Measurements from ENCODE around the gene RPL7L1.
"Not testable (repeated sequence)": the region's sequence is repeated elsewhere in the genome, so short reads cannot be mapped to it uniquely, and the experiment has no call there.

The RPL7L1 gene

GRCh38 chr6:42864602-42865001 lies 14.8 kb upstream of the RPL7L1 start:
- Histone ChIP-seq H2AFZ (ENCODE audit: low read length, unreplicated experiment) (no peak overlapping the region), H3K27me3 (ENCODE audit: insufficient read depth, low read length) (no peaks in the 10 kb centered on the region), H3K4me1 (ENCODE audit: control insufficient read depth, insufficient read depth, low read length, unreplicated experiment) (no peaks in the 10 kb centered on the region), H3K27ac (ENCODE audit: low read depth, low read length) (no peak overlapping the region), H3K4me3 (ENCODE audit: low read depth, low read length) (no peak overlapping the region), H3K79me2 (ENCODE audit: control insufficient read depth, insufficient read depth, low read length, unreplicated experiment) (no peaks in the 10 kb centered on the region), H3K36me3 (ENCODE audit: insufficient read depth, low read length) (0 out of 2 replicates have a peak, but pooled peaks cover 5% of the 10 kb centered on the region)

GRCh38 chr6:42870145-42870936 lies 9.1 kb upstream of the RPL7L1 start:
- Histone ChIP-seq H3K27ac (ENCODE audit: low read depth, low read length) (no peak overlapping the region), H2AFZ (ENCODE audit: low read length, unreplicated experiment) (no peak overlapping the region), H3K79me2 (ENCODE audit: control insufficient read depth, insufficient read depth, low read length, unreplicated experiment) (no peaks in the 10 kb centered on the region)

GRCh38 chr6:42871711-42872110 lies 7.7 kb upstream of the RPL7L1 start:
- no peak overlapping the region for H3K4me3 ChIP-seq (ENCODE audit: low read depth, low read length)

More at GRCh38 chr6:42870145-42870936, 9.1 kb upstream of the RPL7L1 start:
- no peak overlapping the region for H3K4me3 ChIP-seq (ENCODE audit: low read depth, low read length)
- H3K36me3 ChIP-seq (ENCODE audit: insufficient read depth, low read length): no peaks in the 10 kb centered on the region
- no peaks in the 10 kb centered on the region for H3K27me3 ChIP-seq (ENCODE audit: insufficient read depth, low read length)
- H3K4me1 ChIP-seq (ENCODE audit: control insufficient read depth, insufficient read depth, low read length, unreplicated experiment): no peaks in the 10 kb centered on the region

GRCh38 chr6:42873313-42873712 lies 6.1 kb upstream of the RPL7L1 start:
- H2AFZ ChIP-seq (ENCODE audit: low read length, unreplicated experiment): no peak overlapping the region
- H3K27ac ChIP-seq (ENCODE audit: low read depth, low read length): no peak overlapping the region
- H3K4me1 ChIP-seq (ENCODE audit: control insufficient read depth, insufficient read depth, low read length, unreplicated experiment): peaks cover 4% of the 10 kb centered on the region

More at GRCh38 chr6:42871711-42872110, 7.7 kb upstream of the RPL7L1 start:
- Histone ChIP-seq H2AFZ (ENCODE audit: low read length, unreplicated experiment) (no peak overlapping the region), H3K79me2 (ENCODE audit: control insufficient read depth, insufficient read depth, low read length, unreplicated experiment) (no peaks in the 10 kb centered on the region), H3K36me3 (ENCODE audit: insufficient read depth, low read length) (no peaks in the 10 kb centered on the region), H3K27ac (ENCODE audit: low read depth, low read length) (no peak overlapping the region), H3K4me1 (ENCODE audit: control insufficient read depth, insufficient read depth, low read length, unreplicated experiment) (no peaks in the 10 kb centered on the region), H3K27me3 (ENCODE audit: insufficient read depth, low read length) (no peaks in the 10 kb centered on the region)

GRCh38 chr6:42877695-42878094 lies 1.7 kb upstream of the RPL7L1 start:
- no peak overlapping the region for H3K4me3 ChIP-seq (ENCODE audit: low read depth, low read length)
- peak overlapping the region; percentile 5 for H3K27ac ChIP-seq (ENCODE audit: low read depth, low read length)
- H3K27me3 ChIP-seq (ENCODE audit: insufficient read depth, low read length): no peaks in the 10 kb centered on the region
- H3K4me1 ChIP-seq (ENCODE audit: control insufficient read depth, insufficient read depth, low read length, unreplicated experiment): peaks cover 4% of the 10 kb centered on the region
- peaks cover 25% of the 10 kb centered on the region for H3K79me2 ChIP-seq (ENCODE audit: control insufficient read depth, insufficient read depth, low read length, unreplicated experiment)
- no peaks in the 10 kb centered on the region; the same call in 1 of the 2 replicates for H3K36me3 ChIP-seq (ENCODE audit: insufficient read depth, low read length)
- H2AFZ ChIP-seq (ENCODE audit: low read length, unreplicated experiment): peak overlapping the region; percentile 23

More at GRCh38 chr6:42873313-42873712, 6.1 kb upstream of the RPL7L1 start:
- Histone ChIP-seq H3K27me3 (ENCODE audit: insufficient read depth, low read length) (no peaks in the 10 kb centered on the region), H3K4me3 (ENCODE audit: low read depth, low read length) (no peak overlapping the region), H3K36me3 (ENCODE audit: insufficient read depth, low read length) (no peaks in the 10 kb centered on the region), H3K79me2 (ENCODE audit: control insufficient read depth, insufficient read depth, low read length, unreplicated experiment) (no peaks in the 10 kb centered on the region)

- Histone ChIP-seq H3K27ac (ENCODE audit: low read depth, low read length) (peak overlapping the region; percentile 80), H3K79me2 (ENCODE audit: control insufficient read depth, insufficient read depth, low read length, unreplicated experiment) (peaks cover 41% of the 10 kb centered on the region), H3K36me3 (ENCODE audit: insufficient read depth, low read length) (peaks cover 21% of the 10 kb centered on the region), H2AFZ (ENCODE audit: low read length, unreplicated experiment) (peak overlapping the region; percentile 100), H3K4me3 (ENCODE audit: low read depth, low read length) (peak overlapping the region; percentile 100)
- not testable (repeated sequence) for H3K4me1 ChIP-seq (ENCODE audit: control insufficient read depth, insufficient read depth, low read length, unreplicated experiment); H3K27me3 ChIP-seq (ENCODE audit: insufficient read depth, low read length)
Observed at GRCh38 chr6:42880240-42880817, 913 bp downstream of the RPL7L1 start.

- peak overlapping the region; percentile 100 for H3K4me3 ChIP-seq (ENCODE audit: low read depth, low read length)
- H3K36me3 ChIP-seq (ENCODE audit: insufficient read depth, low read length): peaks cover 26% of the 10 kb centered on the region
Observed at GRCh38 chr6:42880871-42881270, 1.5 kb downstream of the RPL7L1 start.

GRCh38 chr6:42885702-42886101 lies 6.3 kb downstream of the RPL7L1 start:
- Histone ChIP-seq H3K27me3 (ENCODE audit: insufficient read depth, low read length) (no peaks in the 10 kb centered on the region), H3K36me3 (ENCODE audit: insufficient read depth, low read length) (peaks cover 26% of the 10 kb centered on the region), H3K4me3 (ENCODE audit: low read depth, low read length) (no peak overlapping the region), H3K27ac (ENCODE audit: low read depth, low read length) (no peak overlapping the region), H3K79me2 (ENCODE audit: control insufficient read depth, insufficient read depth, low read length, unreplicated experiment) (peaks cover 36% of the 10 kb centered on the region), H2AFZ (ENCODE audit: low read length, unreplicated experiment) (no peak overlapping the region), H3K4me1 (ENCODE audit: control insufficient read depth, insufficient read depth, low read length, unreplicated experiment) (peaks cover 4% of the 10 kb centered on the region)

More at GRCh38 chr6:42880871-42881270, 1.5 kb downstream of the RPL7L1 start:
- Histone ChIP-seq H3K27ac (ENCODE audit: low read depth, low read length) (peak overlapping the region; percentile 80; the same call in 1 of the 2 replicates), H3K79me2 (ENCODE audit: control insufficient read depth, insufficient read depth, low read length, unreplicated experiment) (peaks cover 45% of the 10 kb centered on the region)
- H3K4me1 ChIP-seq (ENCODE audit: control insufficient read depth, insufficient read depth, low read length, unreplicated experiment); H2AFZ ChIP-seq (ENCODE audit: low read length, unreplicated experiment); H3K27me3 ChIP-seq (ENCODE audit: insufficient read depth, low read length): not testable (repeated sequence)

GRCh38 chr6:42888201-42888600 lies 8.8 kb downstream of the RPL7L1 start:
- H3K79me2 ChIP-seq (ENCODE audit: control insufficient read depth, insufficient read depth, low read length, unreplicated experiment): peaks cover 16% of the 10 kb centered on the region
- H3K4me3 ChIP-seq (ENCODE audit: low read depth, low read length); H3K27ac ChIP-seq (ENCODE audit: low read depth, low read length); H3K4me1 ChIP-seq (ENCODE audit: control insufficient read depth, insufficient read depth, low read length, unreplicated experiment); H3K27me3 ChIP-seq (ENCODE audit: insufficient read depth, low read length); H2AFZ ChIP-seq (ENCODE audit: low read length, unreplicated experiment): not testable (repeated sequence)
- peaks cover 21% of the 10 kb centered on the region for H3K36me3 ChIP-seq (ENCODE audit: insufficient read depth, low read length)

GRCh38 chr6:42889815-42890214 lies 10.4 kb downstream of the RPL7L1 start:
- no peak overlapping the region for H2AFZ ChIP-seq (ENCODE audit: low read length, unreplicated experiment)
- H3K4me3 ChIP-seq (ENCODE audit: low read depth, low read length): peak overlapping the region; percentile 83
- peaks cover 7% of the 10 kb centered on the region for H3K36me3 ChIP-seq (ENCODE audit: insufficient read depth, low read length)
- peaks cover 4% of the 10 kb centered on the region for H3K4me1 ChIP-seq (ENCODE audit: control insufficient read depth, insufficient read depth, low read length, unreplicated experiment)
- peak overlapping the region; percentile 80 for H3K27ac ChIP-seq (ENCODE audit: low read depth, low read length)
- H3K27me3 ChIP-seq (ENCODE audit: insufficient read depth, low read length): no peaks in the 10 kb centered on the region
- peaks cover 5% of the 10 kb centered on the region for H3K79me2 ChIP-seq (ENCODE audit: control insufficient read depth, insufficient read depth, low read length, unreplicated experiment)
